Neural cell (in vitro differentiated cells): ENCODE results near the gene LRP5.

Experiments used
- CTCF ChIP-seq: fragments of 450-650 bp; IDR thresholded peaks from 2 replicates; pipeline ENCODE4 v1.5.1; 2014; ENCODE audit warnings: antibody characterized with exemption, mild to moderate bottlenecking, moderate library complexity; ENCODE audit not compliant: poor library complexity, severe bottlenecking
- EP300 ChIP-seq: fragments of 450-650 bp; conservative IDR thresholded peaks from 2 replicates; pipeline ENCODE4 v1.6.1; 2014; ENCODE audit warnings: antibody characterized with exemption, mild to moderate bottlenecking, moderate library complexity; ENCODE audit not compliant: poor library complexity, severe bottlenecking
- EZH2 ChIP-seq: fragments of 200-600, 300-800 bp; shearing (Covaris generic), sonication (generic); IDR thresholded peaks from 2 replicates; pipeline ENCODE4 v1.6.1; 2014; ENCODE audit warnings: antibody characterized with exemption, low read length, borderline replicate concordance, mild to moderate bottlenecking; ENCODE audit not compliant: insufficient read depth, poor library complexity, severe bottlenecking
- POLR2AphosphoS5 ChIP-seq: IDR thresholded peaks from 2 replicates; pipeline ENCODE4 v1.6.1; 2012
- RAD21 ChIP-seq: fragments of 450-650 bp; conservative IDR thresholded peaks from 2 replicates; pipeline ENCODE4 v1.6.1; 2014; ENCODE audit warnings: antibody characterized with exemption, mild to moderate bottlenecking, moderate library complexity
- SMC3 ChIP-seq: fragments of 450-650 bp; conservative IDR thresholded peaks from 2 replicates; pipeline ENCODE4 v1.6.1; 2014; ENCODE audit warnings: antibody characterized with exemption, mild to moderate bottlenecking, moderate library complexity; ENCODE audit not compliant: poor library complexity
- TAF1 ChIP-seq: IDR thresholded peaks from 2 replicates; pipeline ENCODE4 v1.6.1; 2012; ENCODE audit warnings: low read depth
- TF ChIP-seq, protein P1 (sequence below): IDR thresholded peaks from 2 replicates; pipeline ENCODE4 v1.6.1; 2012; ENCODE audit warnings: borderline replicate concordance

DNA sequence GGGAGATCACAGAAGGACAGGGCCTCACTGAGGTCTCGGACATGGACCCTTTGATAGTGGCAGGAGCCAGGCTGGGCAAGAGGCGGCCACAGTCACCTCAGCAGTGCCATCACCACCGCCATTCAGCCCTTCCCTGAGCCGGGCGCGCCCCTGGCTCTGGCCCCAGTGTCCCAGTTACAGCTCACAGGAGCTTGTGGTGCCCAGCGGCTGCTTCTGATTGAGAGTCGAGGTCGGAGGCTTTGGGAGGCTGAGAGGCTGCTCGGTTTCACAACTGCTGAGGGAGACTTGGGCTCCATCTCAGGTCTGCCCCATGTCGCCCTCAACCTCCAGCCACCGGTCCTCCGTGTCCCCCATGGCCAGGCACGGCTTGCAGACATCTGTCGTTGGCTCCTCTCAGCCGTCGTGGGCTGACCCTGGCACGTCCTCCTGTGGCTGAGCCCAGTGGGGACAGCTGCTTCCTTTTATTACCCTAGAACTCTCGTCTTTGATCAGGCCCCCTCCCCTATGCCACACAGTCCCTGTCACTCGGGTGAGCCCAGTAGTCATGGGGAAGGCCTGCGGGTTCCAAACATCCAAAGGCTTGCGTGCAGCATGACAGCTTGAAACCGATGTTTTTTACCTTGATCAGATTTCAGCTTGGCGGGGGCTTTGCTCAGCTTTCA is 119.7 kb downstream of the LRP5 start:
- no peak for TF ChIP-seq POLR2AphosphoS5
- TF ChIP-seq EZH2, result no peak
- TF ChIP-seq CTCF, result no peak
- TF ChIP-seq EP300, result no peak
- no peak for TF ChIP-seq RAD21
- TF ChIP-seq, protein P1, sequence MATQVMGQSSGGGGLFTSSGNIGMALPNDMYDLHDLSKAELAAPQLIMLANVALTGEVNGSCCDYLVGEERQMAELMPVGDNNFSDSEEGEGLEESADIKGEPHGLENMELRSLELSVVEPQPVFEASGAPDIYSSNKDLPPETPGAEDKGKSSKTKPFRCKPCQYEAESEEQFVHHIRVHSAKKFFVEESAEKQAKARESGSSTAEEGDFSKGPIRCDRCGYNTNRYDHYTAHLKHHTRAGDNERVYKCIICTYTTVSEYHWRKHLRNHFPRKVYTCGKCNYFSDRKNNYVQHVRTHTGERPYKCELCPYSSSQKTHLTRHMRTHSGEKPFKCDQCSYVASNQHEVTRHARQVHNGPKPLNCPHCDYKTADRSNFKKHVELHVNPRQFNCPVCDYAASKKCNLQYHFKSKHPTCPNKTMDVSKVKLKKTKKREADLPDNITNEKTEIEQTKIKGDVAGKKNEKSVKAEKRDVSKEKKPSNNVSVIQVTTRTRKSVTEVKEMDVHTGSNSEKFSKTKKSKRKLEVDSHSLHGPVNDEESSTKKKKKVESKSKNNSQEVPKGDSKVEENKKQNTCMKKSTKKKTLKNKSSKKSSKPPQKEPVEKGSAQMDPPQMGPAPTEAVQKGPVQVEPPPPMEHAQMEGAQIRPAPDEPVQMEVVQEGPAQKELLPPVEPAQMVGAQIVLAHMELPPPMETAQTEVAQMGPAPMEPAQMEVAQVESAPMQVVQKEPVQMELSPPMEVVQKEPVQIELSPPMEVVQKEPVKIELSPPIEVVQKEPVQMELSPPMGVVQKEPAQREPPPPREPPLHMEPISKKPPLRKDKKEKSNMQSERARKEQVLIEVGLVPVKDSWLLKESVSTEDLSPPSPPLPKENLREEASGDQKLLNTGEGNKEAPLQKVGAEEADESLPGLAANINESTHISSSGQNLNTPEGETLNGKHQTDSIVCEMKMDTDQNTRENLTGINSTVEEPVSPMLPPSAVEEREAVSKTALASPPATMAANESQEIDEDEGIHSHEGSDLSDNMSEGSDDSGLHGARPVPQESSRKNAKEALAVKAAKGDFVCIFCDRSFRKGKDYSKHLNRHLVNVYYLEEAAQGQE, result no peak
- no peak for TF ChIP-seq TAF1
- TF ChIP-seq SMC3, result no peak
